Hematopoietic multipotent progenitor cell treated with erythropoietin and hydrocortisone succinate and interleukin-3 and kit ligand, for 17 days (in vitro differentiated cells): ENCODE measurements around the gene SKA2.
"Not testable (repeated sequence)": the region's sequence is repeated elsewhere in the genome, so short reads cannot be mapped to it uniquely, and the experiment has no call there.

Source experiments
- DNase-seq: peaks from one replicate; pipeline ENCODE4 v3.0.0-alpha.2; 2015; ENCODE audit warnings: low spot score

The SKA2 gene

DNA sequence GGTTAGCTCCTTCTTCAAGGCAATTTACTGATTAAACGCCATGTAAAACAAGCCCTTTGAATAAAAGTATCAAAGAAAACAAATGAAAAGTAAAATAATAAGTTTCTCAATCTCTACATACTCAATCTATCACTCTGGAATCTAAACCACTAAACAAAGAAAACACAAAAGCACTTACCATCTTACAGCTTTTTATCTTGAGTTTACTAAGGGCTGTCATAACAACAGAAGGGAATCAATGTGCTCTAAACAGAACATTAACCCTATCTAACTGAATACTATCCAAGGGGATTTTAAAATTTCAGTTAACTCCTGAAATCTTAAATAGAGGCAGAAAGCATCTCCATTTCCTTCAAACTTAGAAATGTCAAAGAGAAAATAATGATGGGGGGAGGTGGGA lies 3.4 kb downstream of the SKA2 start:
- DNase-seq = no peak

DNA sequence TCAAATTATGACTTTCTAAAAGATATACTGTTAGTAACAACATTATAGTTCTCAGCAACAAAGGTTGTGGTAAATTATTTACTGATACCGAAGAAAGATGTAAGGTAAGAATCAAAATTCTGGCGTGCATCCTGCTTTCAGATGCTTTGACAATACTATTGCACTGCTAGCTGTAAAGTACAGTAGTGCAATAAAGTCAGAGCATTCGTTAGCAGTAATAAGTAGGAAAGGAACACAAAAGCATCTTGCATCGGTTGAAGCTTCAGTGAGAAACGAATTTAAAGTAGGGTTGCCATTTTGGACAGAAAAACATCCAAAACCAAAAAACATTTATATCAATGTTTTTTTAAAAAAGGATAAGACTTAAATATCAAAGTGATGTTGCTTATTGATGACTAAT lies 4.0 kb downstream of the SKA2 start:
- no peak for DNase-seq

DNA sequence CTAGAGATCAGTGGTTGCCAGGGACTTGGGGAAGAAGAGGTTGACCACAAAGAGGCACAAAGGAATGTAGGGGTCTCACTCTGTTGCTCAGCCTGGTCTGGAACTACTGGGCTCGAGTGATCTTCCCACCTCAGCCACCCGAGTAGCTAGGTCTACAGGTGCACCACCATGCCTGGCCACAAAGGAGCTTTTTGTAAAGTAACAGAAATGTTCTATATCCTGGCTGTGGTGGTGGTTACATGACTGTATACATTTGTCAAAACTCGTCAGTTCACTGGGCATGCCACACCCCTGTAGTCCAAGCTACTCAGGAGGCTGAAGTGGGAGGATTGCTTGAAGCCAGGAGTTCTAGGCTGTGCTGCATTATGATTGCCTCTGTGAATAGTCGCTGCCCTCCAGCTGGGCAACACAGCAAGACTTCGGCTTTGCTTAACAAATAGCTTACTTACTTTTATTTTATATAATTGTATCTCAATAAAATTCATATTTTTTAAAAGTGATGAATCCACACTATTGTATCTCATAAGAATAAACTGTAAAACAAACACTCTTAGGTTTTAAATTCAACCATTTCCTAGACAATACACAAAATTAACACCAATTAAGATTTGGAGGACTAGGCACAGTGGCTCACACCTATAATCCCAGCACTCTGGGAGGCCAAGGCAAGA lies 5.0 kb downstream of the SKA2 start:
- no peak for DNase-seq

DNA sequence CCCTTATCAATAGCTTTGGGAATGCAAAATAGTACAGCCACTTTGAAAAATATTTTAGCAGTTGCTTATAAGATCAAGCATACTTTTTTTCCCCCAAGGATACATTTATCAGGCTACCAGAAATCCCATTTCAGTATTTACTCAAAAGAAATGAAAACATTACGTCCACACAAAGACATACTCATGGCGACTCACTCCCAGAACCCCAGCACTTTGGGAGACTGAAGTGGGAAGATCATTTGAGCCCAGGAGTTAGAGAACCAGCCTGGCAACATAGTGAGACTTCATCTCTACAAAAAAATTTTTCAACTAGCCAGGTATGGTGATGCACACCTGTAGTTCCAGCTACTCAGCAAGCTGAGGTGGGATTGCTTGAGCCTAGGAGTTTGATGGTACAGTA lies 5.9 kb downstream of the SKA2 start:
- DNase-seq = no peak

DNA sequence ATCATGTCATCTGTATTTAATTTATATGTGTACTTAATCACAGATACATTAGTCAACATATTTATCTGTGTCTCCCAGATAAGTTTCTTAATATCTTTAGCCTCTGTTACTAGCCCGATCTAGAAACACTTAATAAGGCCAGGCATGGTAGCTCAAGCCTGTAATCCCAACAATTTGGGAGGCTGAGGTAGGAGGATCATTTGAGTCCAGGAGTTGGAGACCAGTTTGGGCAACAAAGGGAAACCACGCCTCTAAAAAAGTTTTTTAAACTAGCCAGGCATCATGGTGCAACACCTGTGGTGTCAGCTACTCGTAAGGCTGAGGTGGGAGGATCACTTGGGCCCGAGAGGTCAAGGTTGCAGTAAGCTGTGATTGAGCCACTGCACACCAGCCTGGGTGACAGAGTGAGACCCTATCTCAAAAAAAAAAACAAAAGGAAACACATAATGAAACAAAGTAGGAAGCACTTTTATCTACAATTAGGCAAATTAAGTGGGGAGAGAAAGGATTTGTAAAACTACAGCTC lies 9.4 kb downstream of the SKA2 start:
- DNase-seq = no peak

DNA sequence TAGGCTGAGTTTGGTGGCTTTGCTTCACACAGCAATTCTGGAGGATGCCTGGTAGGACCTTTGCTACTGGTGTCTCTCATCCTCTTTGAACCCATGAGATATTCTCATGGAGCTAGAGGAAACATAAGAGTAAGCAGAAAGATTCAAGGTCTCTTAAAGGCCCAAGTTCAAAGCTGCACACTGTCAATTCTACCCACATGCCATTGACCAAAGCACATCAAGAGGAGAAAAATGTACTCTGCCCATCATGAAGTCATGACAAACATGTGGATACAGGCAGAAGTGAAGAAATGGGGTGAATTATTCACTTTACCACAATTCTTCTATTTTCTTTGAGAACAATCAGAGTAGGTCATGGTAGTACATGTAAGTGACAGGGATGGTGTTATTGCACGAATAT lies 13.1 kb downstream of the SKA2 start:
- DNase-seq = no peak

DNA sequence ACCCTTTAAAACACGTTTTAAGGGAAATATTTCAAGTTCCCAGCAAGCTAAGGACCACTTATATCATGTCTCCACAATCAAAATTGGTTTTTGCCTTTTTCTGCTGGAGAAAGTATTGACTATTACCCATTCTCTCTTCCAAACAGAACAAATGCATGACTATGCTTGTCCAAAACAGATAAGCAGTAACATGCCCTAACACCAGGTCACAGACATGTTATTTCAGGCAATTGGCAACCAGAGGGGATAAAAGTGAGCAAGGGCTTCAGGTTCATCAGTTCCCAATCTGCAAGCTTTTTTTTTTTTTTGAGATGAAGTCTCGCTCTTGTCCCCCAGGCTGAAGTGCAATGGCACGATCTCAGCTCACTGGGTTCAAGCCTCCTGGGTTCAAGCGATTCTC lies 15.0 kb downstream of the SKA2 start:
- DNase-seq = no peak

DNA sequence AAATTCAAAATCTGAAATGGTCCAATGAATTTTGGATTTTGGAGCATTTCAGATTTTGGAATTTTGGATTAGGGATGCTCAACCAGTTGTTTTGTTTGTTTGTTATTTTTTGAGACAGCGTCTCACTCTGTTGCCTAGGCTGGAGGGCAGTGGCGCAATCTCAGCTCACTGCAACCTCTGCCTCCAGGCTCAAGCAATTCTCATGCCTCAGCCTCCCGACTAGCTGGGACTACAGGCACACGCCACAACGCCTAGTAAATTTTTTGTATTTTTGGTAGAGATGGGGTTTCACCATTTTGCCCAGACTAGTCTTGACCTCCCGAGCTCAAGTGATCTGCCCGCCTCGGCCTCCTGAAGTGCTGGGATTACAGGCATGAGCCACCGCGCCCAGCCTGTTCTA lies 16.6 kb downstream of the SKA2 start:
- not testable (repeated sequence) for DNase-seq

DNA sequence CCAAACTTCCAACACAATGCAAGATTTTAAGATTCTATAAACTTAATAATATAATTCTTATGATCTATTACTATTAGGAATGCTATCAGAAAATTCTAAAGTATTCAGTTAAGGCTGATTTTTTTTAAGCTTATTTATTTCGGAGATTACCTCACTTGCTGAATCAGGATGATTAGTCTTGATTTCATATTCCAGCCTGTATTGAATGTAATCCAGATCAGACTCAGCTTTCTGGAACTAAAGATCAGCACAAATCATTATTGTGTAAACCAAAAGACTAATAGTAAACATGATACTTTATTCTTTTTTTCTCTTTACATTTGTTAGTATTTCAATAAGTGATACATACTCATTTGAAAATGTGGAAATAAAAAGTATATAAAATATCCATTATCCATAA lies 23.9 kb downstream of the SKA2 start:
- no peak for DNase-seq

DNA sequence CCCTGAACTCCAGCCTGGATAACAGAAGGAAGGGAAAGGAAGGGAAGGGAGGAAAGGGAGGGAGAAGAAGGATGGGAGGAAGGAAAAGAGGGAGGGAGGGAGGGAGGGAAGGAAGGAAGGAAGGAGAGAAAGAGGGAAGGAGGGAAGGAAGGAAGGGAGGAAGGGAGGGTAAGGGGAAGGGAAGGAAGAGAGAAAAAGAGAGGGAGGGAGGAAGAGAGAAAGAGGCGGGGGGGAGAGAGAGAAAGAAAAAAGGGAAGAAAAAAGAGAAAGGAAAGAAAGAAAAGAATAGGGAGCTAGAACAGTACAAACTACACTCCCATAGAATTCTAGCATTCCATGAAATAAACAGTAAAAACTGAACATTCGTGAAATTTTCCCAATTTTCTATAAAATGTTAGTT lies 25.2 kb downstream of the SKA2 start:
- DNase-seq = no peak

DNA sequence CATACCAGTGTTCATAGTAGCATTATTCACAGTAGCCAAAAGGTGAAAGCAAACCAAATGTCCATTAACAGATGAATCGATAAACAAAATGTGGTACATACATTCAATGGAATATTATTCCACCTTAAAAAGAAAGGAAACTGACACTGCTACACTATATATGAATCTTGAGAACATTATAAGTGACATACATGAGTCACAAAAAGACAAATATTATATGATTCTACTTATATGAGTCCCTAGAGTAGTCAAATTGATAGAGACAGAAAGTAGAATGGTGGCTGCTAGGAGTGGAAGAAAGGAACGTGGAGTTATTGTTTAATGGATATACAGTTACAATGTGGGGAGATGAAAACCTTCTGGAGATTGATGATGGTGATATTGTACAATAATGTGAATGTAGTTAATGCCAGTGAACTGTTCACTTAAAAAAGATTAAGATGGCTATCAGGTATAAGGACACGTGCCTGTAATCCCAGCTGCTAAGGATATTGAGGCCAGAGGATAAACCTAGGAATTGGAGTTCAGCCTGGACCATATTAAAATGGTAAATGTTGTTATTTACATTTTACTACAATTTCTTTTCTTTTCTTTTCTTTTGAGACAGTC lies 28.1 kb downstream of the SKA2 start:
- DNase-seq = no peak

DNA sequence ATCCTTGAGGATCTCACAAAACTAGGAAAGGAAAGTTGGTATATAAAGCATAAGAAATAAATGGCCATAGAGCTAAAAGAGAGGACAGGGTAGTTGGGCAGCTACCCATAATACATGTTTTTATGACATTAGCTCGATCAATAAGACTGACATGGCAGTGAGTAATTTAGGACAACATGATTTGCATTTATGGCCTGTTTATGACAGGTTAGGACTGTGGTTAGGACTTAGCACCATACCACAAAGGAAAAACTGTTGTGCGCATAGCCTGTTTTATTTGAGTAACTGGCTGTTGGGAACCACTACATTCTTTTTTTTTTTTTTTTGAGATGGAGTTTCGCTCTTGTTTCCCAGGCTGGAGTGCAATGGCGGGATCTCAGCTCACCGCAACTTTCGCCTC lies 30.3 kb downstream of the SKA2 start:
- no peak for DNase-seq

DNA sequence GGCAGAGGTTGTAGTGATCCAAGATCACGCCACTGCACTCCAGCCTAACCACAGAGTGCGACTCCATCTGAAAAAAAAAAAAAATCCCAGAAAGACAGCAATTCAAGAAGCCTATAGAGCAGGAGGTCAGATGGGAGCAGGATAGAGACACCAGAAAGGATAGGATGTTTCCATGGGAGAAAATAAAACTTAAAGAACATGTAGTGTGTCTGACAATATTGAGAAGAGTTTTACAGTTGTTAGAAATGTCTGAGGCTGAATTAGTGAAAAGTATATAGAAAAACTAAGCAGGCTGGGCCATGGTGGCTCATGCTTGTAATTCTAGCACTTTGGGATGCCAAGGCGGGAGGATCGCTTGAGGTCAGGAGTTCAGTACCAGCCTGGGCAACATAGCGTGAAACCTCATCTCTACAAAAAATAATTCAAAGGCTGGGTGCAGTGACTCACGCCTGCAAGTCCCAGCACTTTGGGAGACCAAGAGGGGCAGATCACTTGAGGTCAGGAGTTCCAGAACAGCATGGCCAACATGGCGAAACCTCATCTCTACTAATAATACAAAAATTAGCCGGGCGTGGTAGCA lies 33.0 kb downstream of the SKA2 start:
- no peak for DNase-seq

DNA sequence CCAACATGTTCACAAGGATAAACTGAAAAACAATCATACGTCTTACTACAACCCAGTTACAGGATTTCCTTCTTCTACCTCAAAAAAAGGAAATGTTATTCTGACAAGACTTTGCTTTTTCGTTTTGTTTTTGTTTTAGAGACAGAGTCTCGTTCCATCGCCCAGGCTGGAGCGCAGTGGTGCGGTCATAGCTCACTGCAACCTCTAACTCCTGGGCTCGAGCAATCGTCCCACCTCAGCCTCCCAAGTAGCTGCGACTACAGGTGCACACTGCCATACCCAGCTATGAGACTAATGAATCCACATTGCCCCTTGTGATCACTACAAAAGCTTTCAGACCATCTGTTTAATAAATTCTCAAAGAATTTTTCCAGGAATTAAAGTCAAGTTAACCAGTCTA lies 39.5 kb downstream of the SKA2 start:
- no peak for DNase-seq

DNA sequence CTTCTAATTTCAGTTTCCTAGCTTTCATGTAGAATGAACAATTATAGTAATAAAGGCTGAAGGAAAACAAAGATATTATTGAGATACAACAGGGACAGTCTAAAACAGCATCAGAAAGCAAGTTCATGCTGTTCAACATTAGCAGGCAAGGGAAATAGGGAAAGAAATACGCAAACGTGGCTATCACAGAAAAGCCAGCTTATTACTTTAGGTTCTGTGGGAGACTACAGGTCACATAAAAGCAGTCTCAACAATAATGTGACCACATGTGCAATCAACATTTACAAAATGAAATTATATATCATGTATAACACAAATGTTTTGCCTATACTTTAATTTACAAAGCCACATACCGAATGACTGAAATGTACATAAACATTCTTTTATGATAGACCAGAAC lies 43.4 kb downstream of the SKA2 start:
- DNase-seq = no peak

DNA sequence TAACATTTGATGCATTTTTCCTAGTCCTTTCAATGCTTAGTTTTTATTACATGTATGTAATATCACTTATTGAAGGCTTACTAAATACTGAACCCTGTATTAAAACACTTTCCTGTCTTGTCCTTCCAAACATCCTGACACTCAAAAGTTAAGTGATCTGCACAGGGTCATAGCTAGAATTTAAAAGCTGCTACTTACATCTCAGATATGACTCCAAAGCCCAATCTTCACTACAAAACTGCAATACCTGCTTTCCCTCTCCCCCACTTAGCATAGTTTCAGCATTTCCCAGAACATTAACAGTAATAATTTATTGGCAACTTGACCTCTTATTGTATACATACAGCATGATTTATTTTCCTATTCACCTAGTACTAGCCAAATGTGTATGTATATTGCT lies 44.0 kb downstream of the SKA2 start:
- DNase-seq = no peak

DNA sequence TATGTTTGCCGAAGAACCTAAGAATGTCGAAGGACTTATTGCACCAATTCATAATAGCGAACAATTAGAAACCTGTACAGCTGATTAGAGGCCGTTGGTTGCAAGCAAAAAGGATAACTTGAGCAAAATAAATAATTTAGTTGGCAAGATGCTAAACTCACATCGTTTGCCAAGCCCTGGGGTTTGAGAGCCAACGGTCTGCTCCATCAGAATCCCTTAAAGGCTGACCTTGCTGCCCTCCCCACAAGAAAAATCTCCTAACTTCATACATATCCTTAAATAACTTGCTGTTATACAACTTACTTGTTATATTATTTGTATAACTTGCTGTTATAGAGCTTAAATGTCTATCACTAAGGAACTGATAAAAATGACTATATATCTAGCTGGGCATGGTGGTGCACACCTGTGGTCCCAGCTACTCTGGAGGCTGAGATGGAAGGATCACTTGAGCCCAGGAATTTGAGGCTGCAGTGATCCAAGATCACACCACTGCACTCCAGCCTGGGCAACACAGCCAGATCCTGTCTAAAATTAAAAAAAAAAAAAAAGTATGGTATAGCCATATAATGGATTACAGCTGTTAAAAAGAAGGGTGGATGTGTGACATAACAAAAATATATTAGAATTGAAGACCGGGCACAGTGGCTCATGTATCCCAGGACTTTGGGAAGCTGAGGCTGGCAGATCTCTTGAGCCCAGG lies 46.4 kb downstream of the SKA2 start:
- no peak for DNase-seq

DNA sequence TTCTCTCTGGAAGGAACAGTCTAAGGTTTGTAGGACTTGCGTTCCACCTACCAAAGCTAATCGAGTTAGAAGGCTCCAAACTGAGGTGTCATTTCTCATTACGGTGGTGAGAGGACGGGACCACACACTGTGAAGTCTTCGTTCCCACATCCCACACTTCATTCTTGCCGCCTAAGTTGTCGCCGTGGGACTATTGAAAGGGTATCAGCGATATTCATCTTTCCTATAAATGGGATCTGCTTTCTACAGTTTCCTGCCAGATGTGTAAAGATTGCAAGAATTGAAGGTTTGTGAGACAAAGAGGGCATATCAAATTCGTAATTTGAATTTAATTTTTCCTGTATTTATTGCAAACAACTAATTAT lies 47.7 kb downstream of the SKA2 start:
- DNase-seq = no peak

DNA sequence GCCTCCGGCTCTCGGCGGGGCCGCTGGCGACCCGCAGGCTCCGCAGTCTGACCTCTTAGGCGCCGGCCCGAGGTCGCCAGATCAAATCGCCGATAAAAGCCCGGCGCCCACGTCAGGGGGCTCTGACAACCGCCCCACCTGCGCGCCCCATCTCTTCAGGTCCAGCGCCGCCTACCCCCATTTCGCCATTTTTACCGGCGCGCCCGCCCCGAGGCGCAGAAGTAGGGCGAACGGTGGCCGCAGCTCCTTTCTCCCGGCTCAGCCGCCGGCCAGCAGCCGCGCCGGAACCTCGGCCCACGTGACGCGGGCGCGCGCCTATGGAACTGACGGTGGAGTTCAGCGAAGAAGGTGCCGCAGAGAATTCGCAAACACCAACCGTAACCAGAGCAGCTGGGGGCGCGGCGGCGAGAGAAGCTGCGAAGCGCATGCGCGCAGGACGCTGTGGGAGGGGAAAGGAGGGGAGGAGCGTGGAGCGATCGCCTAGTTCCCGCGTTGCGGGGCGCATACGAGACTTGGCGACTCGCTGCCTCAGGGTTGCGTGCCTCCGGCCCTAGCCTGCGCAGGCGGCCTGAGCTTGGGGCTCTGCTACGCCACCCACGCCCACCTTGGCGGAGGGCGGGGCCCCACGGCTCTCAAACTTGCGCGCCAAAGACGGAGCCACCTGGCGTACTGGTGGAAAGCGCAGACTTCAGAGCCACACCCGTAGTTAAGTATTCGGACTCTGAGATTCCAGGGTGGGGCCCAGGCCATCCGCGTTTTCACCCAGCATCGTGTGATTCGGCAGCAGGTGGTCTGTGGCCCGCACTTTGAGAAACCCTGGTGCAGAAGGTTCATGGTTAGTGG lies 48.3 kb downstream of the SKA2 start, which contains the start of gene TRIM37:
Gene TRIM37 (minus strand): TSS at position 418 of the 843 bp plus-strand sequence. CDS start 419 bp downstream, outside the sequence.
- DNase-seq = peak; percentile 91

DNA sequence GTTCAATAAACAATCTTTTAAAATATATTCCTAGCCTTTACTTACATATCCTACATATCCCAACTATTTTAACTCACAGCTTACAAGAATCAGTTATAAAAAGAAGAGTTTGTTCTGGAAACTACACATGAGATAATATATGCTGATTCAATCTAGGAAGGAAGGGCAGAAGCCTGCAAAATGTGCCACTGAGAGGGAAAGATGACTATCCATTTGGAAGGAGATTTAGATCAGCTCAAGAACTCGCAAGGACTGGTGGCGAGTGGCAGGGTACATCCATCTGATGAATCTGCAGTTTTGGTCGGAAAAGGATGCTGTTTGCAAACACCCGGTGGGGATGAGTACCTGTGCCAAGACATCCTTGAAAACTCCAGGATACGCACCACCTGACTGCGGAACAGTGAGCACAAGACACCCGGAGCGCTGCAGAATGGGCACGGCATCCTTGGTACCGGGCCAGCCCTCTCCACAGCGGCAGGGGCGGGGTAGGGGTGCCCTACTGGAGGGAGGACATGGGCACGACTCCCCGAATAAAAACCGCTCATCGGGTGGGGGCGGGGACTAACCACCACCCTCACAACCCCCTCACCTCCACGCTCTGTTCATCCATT lies 49.0 kb downstream of the SKA2 start:
- peak; percentile 46 for DNase-seq

DNA sequence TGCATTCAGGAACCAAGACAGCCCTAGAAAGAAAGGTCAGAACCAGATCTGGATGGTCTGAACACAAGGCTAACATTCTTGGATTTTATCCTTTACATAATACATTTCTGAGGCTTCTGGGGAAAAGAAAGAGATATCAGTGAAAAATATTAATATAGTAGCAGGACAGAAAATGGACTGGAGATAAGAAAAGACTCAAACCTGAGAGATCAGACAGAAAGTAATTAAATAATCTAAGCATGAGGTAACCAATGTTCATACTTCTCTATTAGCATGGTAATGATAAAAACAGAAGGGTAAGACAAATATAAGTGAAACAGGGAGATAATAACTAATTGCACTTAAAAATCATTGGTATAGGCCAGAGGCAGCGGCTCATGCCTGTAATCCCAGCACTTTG lies 53.8 kb downstream of the SKA2 start:
- no peak for DNase-seq

DNA sequence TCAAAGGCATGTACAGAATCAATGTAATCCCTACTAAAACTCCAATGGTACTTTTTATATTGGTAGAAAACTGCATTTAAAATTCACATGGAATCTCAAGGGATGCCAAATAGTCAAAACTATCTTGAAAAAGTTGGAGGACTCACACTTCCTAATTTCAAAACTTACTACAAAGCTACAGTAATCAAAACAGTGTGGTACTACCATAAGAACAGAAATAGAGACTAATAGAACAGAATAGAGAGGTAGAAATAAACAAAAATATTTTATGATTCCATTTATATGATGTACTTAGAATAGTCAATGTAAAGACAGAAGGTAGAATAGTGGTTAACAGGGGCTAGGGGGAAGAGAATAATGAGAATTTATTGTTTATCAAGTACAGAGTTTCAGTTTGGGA lies 57.1 kb downstream of the SKA2 start:
- DNase-seq = no peak
